Metanephros (tissue), 1 donor: Measurements from ENCODE around the gene OR13J1. TPM values are rescaled to one million over a fixed set of nuclear protein-coding genes. Genes with fewer than 3 reads are reported as not detected.

Experiments used
- total RNA-seq: library from RNA; depleted of rRNA; stranded (reverse); fragments of >200 nt; gene quantifications from one replicate; pipeline ENCODE4 v1.2.3, GENCODE V29; 2014

Gene OR13J1
- total RNA-seq: not detected

GRCh38 chr9:35870351-35870923 lies at the start of gene OR13J1:
Gene OR13J1, minus strand, starts transcription at chr9:35870401. Its CDS starts 0 bp downstream, at chr9:35870401.

GRCh38 chr9:35909274-35909673 lies 39.1 kb upstream of the OR13J1 start, which contains the start of gene SPAAR:
Gene SPAAR, plus strand, starts transcription at chr9:35909490. Its CDS starts 974 bp downstream, at chr9:35910464.

GRCh38 chr9:35905912-35906679 lies 35.9 kb upstream of the OR13J1 start, which contains the start of gene HRCT1:
Gene HRCT1, plus strand, starts transcription at chr9:35906202. Its CDS starts 86 bp downstream, at chr9:35906288.

GRCh38 chr9:35829084-35829763 lies 41.0 kb downstream of the OR13J1 start, which contains the start of gene TMEM8B:
Gene TMEM8B, plus strand, starts transcription at chr9:35829228. Its CDS starts 220 bp downstream, at chr9:35829448.

GRCh38 chr9:35828716-35829083 lies 41.5 kb downstream of the OR13J1 start, which contains the start of gene FAM221B:
Gene FAM221B, minus strand, starts transcription at chr9:35828732. Its CDS starts 2,571 bp downstream, at chr9:35826161.

Other genes starting within 250 kb of the OR13J1 start
- gene SIT1, start 219.5 kb downstream of the OR13J1 start, total RNA-seq: 0.41 TPM
- 36,863 TPM for gene RMRP, start 212.4 kb downstream of the OR13J1 start, total RNA-seq
- 18.1 TPM for gene CCDC107, start 212.1 kb downstream of the OR13J1 start, total RNA-seq
- gene ARHGEF39, start 205.2 kb downstream of the OR13J1 start, total RNA-seq: 2.9 TPM
- 0.70 TPM for gene CA9, start 196.5 kb downstream of the OR13J1 start, total RNA-seq
- gene TPM2, start 180.5 kb downstream of the OR13J1 start, total RNA-seq: 665 TPM
- 254 TPM for gene TLN1, start 138.2 kb downstream of the OR13J1 start, total RNA-seq
- gene CREB3, start 137.7 kb downstream of the OR13J1 start, total RNA-seq: 25.6 TPM
- gene GBA2, start 121.2 kb downstream of the OR13J1 start, total RNA-seq: 56.9 TPM
- gene RGP1, start 121.1 kb downstream of the OR13J1 start, total RNA-seq: 17.8 TPM
- not detected for gene MSMP, start 116.1 kb downstream of the OR13J1 start, total RNA-seq
- gene NPR2, start 78.8 kb downstream of the OR13J1 start, total RNA-seq: 15.1 TPM
- gene SPAG8, start 58.1 kb downstream of the OR13J1 start, total RNA-seq: 2.6 TPM
- gene HINT2, start 55.4 kb downstream of the OR13J1 start, total RNA-seq: 28.6 TPM
- not detected for gene FAM221B, start 41.7 kb downstream of the OR13J1 start, total RNA-seq
- 18.6 TPM for gene TMEM8B, start 41.2 kb downstream of the OR13J1 start, total RNA-seq
- not detected for gene HRCT1, start 35.8 kb upstream of the OR13J1 start, total RNA-seq
- gene SPAAR, start 39.1 kb upstream of the OR13J1 start, total RNA-seq: 1.8 TPM
- gene OR2S2, start 87.8 kb upstream of the OR13J1 start, total RNA-seq: not detected
- 17.9 TPM for gene RECK, start 166.5 kb upstream of the OR13J1 start, total RNA-seq